Activated T-helper 1 cell treated with anti-CD3 and anti-CD28 coated beads, Interleukin-12 subunit alpha, Interleukin-12 subunit beta, Interleukin-2, Interleukin-4 antibody, amounts not matched to agents 30 ng/mL and 10 ng/mL and 1 ng/mL, durations not matched to agents 14 hours and 24 hours and 36 hours (primary cell): ENCODE measurements around the gene TDRD1. TPM values are rescaled to one million over a fixed set of nuclear protein-coding genes. Genes with fewer than 3 reads are reported as not detected.

Source experiments
- DNase-seq: peaks from one replicate; pipeline ENCODE4 v3.0.0; 2021; ENCODE audit warnings: low spot score
- H3K27ac Mint-ChIP-seq: one replicate; pipeline ENCODE4 v1.8.0; 2021; ENCODE audit warnings: mild to moderate bottlenecking, mixed read lengths
- H3K27me3 Mint-ChIP-seq: one replicate; pipeline ENCODE4 v1.8.0; 2022; ENCODE audit warnings: mild to moderate bottlenecking, moderate library complexity, mixed read lengths; ENCODE audit not compliant: insufficient read depth
- H3K36me3 Mint-ChIP-seq: one replicate; pipeline ENCODE4 v1.8.0; 2021; ENCODE audit warnings: low read depth, mixed read lengths
- H3K4me1 Mint-ChIP-seq: one replicate; pipeline ENCODE4 v1.8.0; 2021; ENCODE audit warnings: low read depth, mixed read lengths
- H3K4me3 Mint-ChIP-seq: one replicate; pipeline ENCODE4 v1.8.0; 2021; ENCODE audit warnings: mild to moderate bottlenecking, moderate library complexity, mixed read lengths
- H3K9me3 Mint-ChIP-seq: one replicate; pipeline ENCODE4 v1.8.0; 2021; ENCODE audit warnings: mixed read lengths
- intact Hi-C: fragments of 100-400 bp; cut with micrococcal nuclease; formaldehyde crosslinking; loops from one replicate; pipeline ENCODE4 v1.15.1; 2024
- total RNA-seq: library from RNA; stranded (reverse); gene quantifications from 2 replicates; pipeline ENCODE4 v1.2.3, GENCODE V29; 2022

TDRD1 gene
- total RNA-seq, 1 donor from 2014 or later = 0.13 TPM

- Mint-ChIP-seq H3K36me3 (no peaks in the 10 kb centered on the region), H3K9me3 (no peaks in the 10 kb centered on the region), H3K27ac (no peak overlapping the region), H3K27me3 (peaks cover 2% of the 10 kb centered on the region), H3K4me3 (no peak overlapping the region), H3K4me1 (no peaks in the 10 kb centered on the region)
- intact Hi-C loops = no loop called here
- DNase-seq = no peak
Observed at GRCh38 chr10:114279901-114280644, 100.9 kb downstream of the TDRD1 start.

- H3K27me3 Mint-ChIP-seq = peaks cover 2% of the 10 kb centered on the region
- H3K27ac Mint-ChIP-seq = no peak overlapping the region
- intact Hi-C loops = no loop called here
- DNase-seq = no peak
- H3K9me3 Mint-ChIP-seq = no peaks in the 10 kb centered on the region
- no peak overlapping the region for H3K4me3 Mint-ChIP-seq
- no peaks in the 10 kb centered on the region for H3K4me1 Mint-ChIP-seq
- H3K36me3 Mint-ChIP-seq = no peaks in the 10 kb centered on the region
Observed at GRCh38 chr10:114281006-114281405, 101.9 kb downstream of the TDRD1 start.

- no peak for DNase-seq
- intact Hi-C loops = no loop called here
- peaks cover 2% of the 10 kb centered on the region for H3K27me3 Mint-ChIP-seq
- H3K27ac Mint-ChIP-seq = no peak overlapping the region
- H3K9me3 Mint-ChIP-seq = no peaks in the 10 kb centered on the region
- H3K4me1 Mint-ChIP-seq = no peaks in the 10 kb centered on the region
- H3K4me3 Mint-ChIP-seq = no peak overlapping the region
- H3K36me3 Mint-ChIP-seq = no peaks in the 10 kb centered on the region
Observed at GRCh38 chr10:114281461-114281860, 102.3 kb downstream of the TDRD1 start.

Other genes with a start within 250 kb of the TDRD1 start
- not detected in 2 replicates for gene ADRB1, start 135.5 kb upstream of the TDRD1 start, total RNA-seq
- 12.1 and 13.0 TPM in 2 replicates for gene CCDC186, start 5.2 kb upstream of the TDRD1 start, total RNA-seq
- not detected in 2 replicates for gene VWA2, start 59.9 kb downstream of the TDRD1 start, total RNA-seq
- gene AFAP1L2, start 225.1 kb downstream of the TDRD1 start, total RNA-seq = 3.7 and 4.1 TPM in 2 replicates